ENCODE measurements around the gene CEP295NL. TPM values are rescaled to one million over a fixed set of nuclear protein-coding genes. Genes with fewer than 3 reads are reported as not detected.
A peak's percentile ranks its signal among the peaks of the same experiment; 100 is the strongest.

Gene CEP295NL
- total RNA-seq, 1 donor from 2014 or later: 7.9 TPM

DNA sequence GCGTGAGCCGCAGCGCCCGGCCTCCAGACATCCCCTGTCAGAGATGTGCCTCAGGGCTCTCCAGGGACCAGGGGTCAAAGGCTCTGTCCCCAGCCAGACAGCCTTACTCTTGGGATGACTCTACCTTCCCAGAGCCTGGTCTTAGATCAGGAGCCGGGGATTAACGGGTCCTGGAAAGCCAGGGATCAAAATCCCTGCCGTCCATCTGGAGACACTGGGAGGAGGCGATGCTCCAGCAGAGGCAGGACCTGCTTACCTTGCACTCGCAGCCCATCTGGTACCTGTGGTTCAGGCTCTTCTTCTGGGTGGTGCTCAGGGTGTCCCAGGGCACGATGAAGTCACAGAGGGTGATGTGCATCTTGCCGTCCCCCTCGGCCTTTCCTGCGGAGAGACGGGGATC is 45.7 kb downstream of the CEP295NL start:
- Histone ChIP-seq H3K27me3 (no peaks in the 10 kb centered on the region), H3K9me3 (no peaks in the 10 kb centered on the region), H3K4me1 (peaks cover 9% of the 10 kb centered on the region), H3K27ac (no peak overlapping the region), H3K36me3 (peaks cover 0 to 28% of the 10 kb centered on the region in 2 donors), H3K4me3 (no peak overlapping the region)
- no peak for DNase-seq (ENCODE audit: extremely low spot score in 2 of 2)
- TF ChIP-seq, protein P1, sequence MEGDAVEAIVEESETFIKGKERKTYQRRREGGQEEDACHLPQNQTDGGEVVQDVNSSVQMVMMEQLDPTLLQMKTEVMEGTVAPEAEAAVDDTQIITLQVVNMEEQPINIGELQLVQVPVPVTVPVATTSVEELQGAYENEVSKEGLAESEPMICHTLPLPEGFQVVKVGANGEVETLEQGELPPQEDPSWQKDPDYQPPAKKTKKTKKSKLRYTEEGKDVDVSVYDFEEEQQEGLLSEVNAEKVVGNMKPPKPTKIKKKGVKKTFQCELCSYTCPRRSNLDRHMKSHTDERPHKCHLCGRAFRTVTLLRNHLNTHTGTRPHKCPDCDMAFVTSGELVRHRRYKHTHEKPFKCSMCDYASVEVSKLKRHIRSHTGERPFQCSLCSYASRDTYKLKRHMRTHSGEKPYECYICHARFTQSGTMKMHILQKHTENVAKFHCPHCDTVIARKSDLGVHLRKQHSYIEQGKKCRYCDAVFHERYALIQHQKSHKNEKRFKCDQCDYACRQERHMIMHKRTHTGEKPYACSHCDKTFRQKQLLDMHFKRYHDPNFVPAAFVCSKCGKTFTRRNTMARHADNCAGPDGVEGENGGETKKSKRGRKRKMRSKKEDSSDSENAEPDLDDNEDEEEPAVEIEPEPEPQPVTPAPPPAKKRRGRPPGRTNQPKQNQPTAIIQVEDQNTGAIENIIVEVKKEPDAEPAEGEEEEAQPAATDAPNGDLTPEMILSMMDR (IDR thresholded peaks at IDR 0.05): no peak
- no peak for TF ChIP-seq POLR2A (IDR thresholded peaks at IDR 0.05)
- intact Hi-C loops (cut with DNase I): no loop called here

- Histone ChIP-seq H3K9me3 (no peaks in the 10 kb centered on the region), H3K4me3 (no peak overlapping the region), H3K27ac (no peak overlapping the region), H3K27me3 (no peaks in the 10 kb centered on the region), H3K36me3 (peaks cover 0 to 28% of the 10 kb centered on the region in 2 donors), H3K4me1 (no peaks in the 10 kb centered on the region)
- intact Hi-C loops (cut with DNase I): no loop called here
- TF ChIP-seq POLR2AphosphoS5 (IDR thresholded peaks at IDR 0.05; ENCODE audit: insufficient read depth in 1 of 2, low read depth in 1 of 2): no peak
- no peak for TF ChIP-seq POLR2A (IDR thresholded peaks at IDR 0.05)
- TF ChIP-seq, protein P1 (IDR thresholded peaks at IDR 0.05): no peak
- DNase-seq (ENCODE audit: extremely low spot score in 2 of 2): no peak
These were observed 47.3 kb downstream of the CEP295NL start for GRCh38 chr17:78855561-78856165.

GRCh38 chr17:78854508-78854907 is 48.5 kb downstream of the CEP295NL start:
- no peak for DNase-seq (ENCODE audit: extremely low spot score in 2 of 2)
- no peaks in the 10 kb centered on the region for H3K4me1 ChIP-seq
- TF ChIP-seq, protein P1 (IDR thresholded peaks at IDR 0.05): no peak
- TF ChIP-seq POLR2AphosphoS5 (IDR thresholded peaks at IDR 0.05; ENCODE audit: insufficient read depth in 1 of 2, low read depth in 1 of 2) (no peak), POLR2A (IDR thresholded peaks at IDR 0.05) (no peak)
- intact Hi-C loops (cut with DNase I): no loop called here
- no peak overlapping the region for H3K4me3 ChIP-seq
- H3K27ac ChIP-seq: no peak overlapping the region
- H3K27me3 ChIP-seq: no peaks in the 10 kb centered on the region
- H3K9me3 ChIP-seq: no peaks in the 10 kb centered on the region
- H3K36me3 ChIP-seq: peaks cover 0 to 28% of the 10 kb centered on the region in 2 donors

GRCh38 chr17:78853926-78854394 is 49.0 kb downstream of the CEP295NL start:
- no peaks in the 10 kb centered on the region for H3K9me3 ChIP-seq
- no peak for DNase-seq (ENCODE audit: extremely low spot score in 2 of 2)
- no peaks in the 10 kb centered on the region for H3K27me3 ChIP-seq
- no peak overlapping the region for H3K27ac ChIP-seq
- H3K4me1 ChIP-seq: no peaks in the 10 kb centered on the region
- H3K36me3 ChIP-seq: peaks cover 0 to 28% of the 10 kb centered on the region in 2 donors
- H3K4me3 ChIP-seq: no peak overlapping the region
- no peak for TF ChIP-seq POLR2A (IDR thresholded peaks at IDR 0.05)
- peak in 1 of 2 donors; percentile 14 for TF ChIP-seq POLR2AphosphoS5 (IDR thresholded peaks at IDR 0.05; ENCODE audit: insufficient read depth in 1 of 2, low read depth in 1 of 2)
- TF ChIP-seq, protein P1 (IDR thresholded peaks at IDR 0.05): no peak
- intact Hi-C loops (cut with DNase I): no loop called here

DNA sequence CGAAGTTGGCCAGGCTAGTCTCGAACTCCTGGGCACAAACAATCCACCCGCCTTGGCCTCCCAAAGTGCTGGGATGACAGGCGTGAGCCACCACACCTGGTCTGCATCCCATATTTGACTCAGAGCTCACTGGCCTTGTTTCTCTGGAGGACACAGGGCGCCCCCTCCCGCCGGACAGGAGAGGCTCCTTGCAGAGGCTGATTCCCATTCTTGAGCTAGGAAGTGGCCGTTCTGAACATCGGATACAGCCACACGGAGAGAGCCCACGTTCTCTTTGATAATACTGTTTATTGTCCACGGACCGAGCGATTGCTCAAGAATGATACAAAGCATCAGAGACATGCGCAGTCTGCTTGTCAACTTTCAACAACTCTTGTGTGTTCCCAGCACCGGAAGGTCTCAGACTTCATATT is 50.3 kb downstream of the CEP295NL start:
- Histone ChIP-seq H3K27me3 (no peaks in the 10 kb centered on the region), H3K27ac (no peak overlapping the region), H3K4me3 (no peak overlapping the region), H3K4me1 (no peaks in the 10 kb centered on the region), H3K9me3 (no peaks in the 10 kb centered on the region), H3K36me3 (peaks cover 0 to 28% of the 10 kb centered on the region in 2 donors)
- no peak for DNase-seq (ENCODE audit: extremely low spot score in 2 of 2)
- TF ChIP-seq POLR2AphosphoS5 (IDR thresholded peaks at IDR 0.05; ENCODE audit: insufficient read depth in 1 of 2, low read depth in 1 of 2) (no peak), POLR2A (IDR thresholded peaks at IDR 0.05) (no peak)
- TF ChIP-seq, protein P1 (IDR thresholded peaks at IDR 0.05): no peak
- intact Hi-C loops (cut with DNase I): no loop called here

Data from vagina (tissue), 2 donors.